Stimulated activated CD4-positive, alpha-beta T cell treated with anti-CD3 and anti-CD28 coated beads, Interleukin-4, amount 100 ng/mL, for 1 hour (primary cell): ENCODE results near the gene OR6B1.
"Not testable (repeated sequence)": the region's sequence is repeated elsewhere in the genome, so short reads cannot be mapped to it uniquely, and the experiment has no call there.

Experiments used
- DNase-seq: peaks from one replicate; pipeline ENCODE4 v3.0.0-alpha.2; 2020

Gene OR6B1

GRCh38 chr7:144006029-144006691 is 6.0 kb downstream of the OR6B1 start:
- DNase-seq, result no peak

- no peak for DNase-seq
Measured at GRCh38 chr7:144006692-144007042, 6.5 kb downstream of the OR6B1 start.

- DNase-seq, result no peak
Measured at GRCh38 chr7:144009361-144009760, 9.2 kb downstream of the OR6B1 start.

GRCh38 chr7:144010061-144010460 is 9.9 kb downstream of the OR6B1 start:
- DNase-seq, result not testable (repeated sequence)

GRCh38 chr7:144010821-144011220 is 10.7 kb downstream of the OR6B1 start:
- DNase-seq, result not testable (repeated sequence)

GRCh38 chr7:144011458-144012230 is 11.5 kb downstream of the OR6B1 start:
- no peak for DNase-seq

- no peak for DNase-seq
Measured at GRCh38 chr7:144018065-144018464, 17.9 kb downstream of the OR6B1 start.

GRCh38 chr7:144019457-144019856 is 19.3 kb downstream of the OR6B1 start:
- DNase-seq, result no peak

- DNase-seq, result no peak
Measured at GRCh38 chr7:144020340-144020739, 20.2 kb downstream of the OR6B1 start.

GRCh38 chr7:144022169-144022568 is 22.0 kb downstream of the OR6B1 start:
- no peak for DNase-seq

GRCh38 chr7:144023171-144023827 is 23.2 kb downstream of the OR6B1 start:
- DNase-seq, result no peak

GRCh38 chr7:144024213-144024612 is 24.1 kb downstream of the OR6B1 start:
- DNase-seq, result no peak

GRCh38 chr7:144026203-144026883 is 26.2 kb downstream of the OR6B1 start:
- no peak for DNase-seq

- DNase-seq, result no peak
Measured at GRCh38 chr7:144027070-144027469, 26.9 kb downstream of the OR6B1 start.

GRCh38 chr7:144027974-144028373 is 27.9 kb downstream of the OR6B1 start:
- no peak for DNase-seq

GRCh38 chr7:144028547-144028946 is 28.4 kb downstream of the OR6B1 start:
- no peak for DNase-seq

- no peak for DNase-seq
Measured at GRCh38 chr7:144032516-144032915, 32.4 kb downstream of the OR6B1 start.

- no peak for DNase-seq
Measured at GRCh38 chr7:144032985-144033709, 33.0 kb downstream of the OR6B1 start.

- no peak for DNase-seq
Measured at GRCh38 chr7:144035385-144035784, 35.3 kb downstream of the OR6B1 start.

- DNase-seq, result no peak
Measured at GRCh38 chr7:144036302-144036885, 36.3 kb downstream of the OR6B1 start.

- no peak for DNase-seq
Measured at GRCh38 chr7:144037414-144038035, 37.4 kb downstream of the OR6B1 start.

- no peak for DNase-seq
Measured at GRCh38 chr7:144038887-144039286, 38.8 kb downstream of the OR6B1 start.
